Activated CD4-positive, alpha-beta T cell treated with anti-CD3 and anti-CD28 coated beads for 36 hours (primary cell): ENCODE results near the gene FHIT. TPM values are rescaled to one million over a fixed set of nuclear protein-coding genes. Genes with fewer than 3 reads are reported as not detected.
A peak's percentile ranks its signal among the peaks of the same experiment; 100 is the strongest.

Source experiments
- ATAC-seq: fragments of 200-7000 bp; cut with Tn5 transposase; one replicate; pipeline ENCODE4 v1.10.0; 2021; ENCODE audit warnings: mild to moderate bottlenecking, moderate library complexity
- CTCF ChIA-PET: fragments of 350-600 bp; sonication (Branson Sonifier 250); formaldehyde crosslinking; loops from one replicate; lab custom pipeline; 2021; ENCODE audit warnings: antibody characterized with exemption; lab: Charles Lee
- POLR2A ChIA-PET: fragments of 350-600 bp; sonication (Branson Sonifier 250); formaldehyde crosslinking; loops from one replicate; lab custom pipeline; 2021; ENCODE audit warnings: antibody characterized with exemption, inconsistent platforms; lab: Charles Lee
- DNase-seq: peaks from one replicate; pipeline ENCODE4 v3.0.0-alpha.2; 2020
- H3K27ac Mint-ChIP-seq: one replicate; pipeline ENCODE4 v1.8.0; 2021; ENCODE audit warnings: mixed read lengths
- H3K27me3 Mint-ChIP-seq: one replicate; pipeline ENCODE4 v1.8.0; 2021; ENCODE audit warnings: mixed read lengths
- H3K36me3 Mint-ChIP-seq: one replicate; pipeline ENCODE4 v1.8.0; 2021; ENCODE audit warnings: low read depth, mixed read lengths
- H3K4me1 Mint-ChIP-seq: one replicate; pipeline ENCODE4 v1.8.0; 2021; ENCODE audit warnings: mixed read lengths
- H3K4me3 Mint-ChIP-seq: one replicate; pipeline ENCODE4 v1.8.0; 2021; ENCODE audit warnings: mild to moderate bottlenecking, moderate library complexity, mixed read lengths
- H3K9me3 Mint-ChIP-seq: one replicate; pipeline ENCODE4 v1.8.0; 2021; ENCODE audit warnings: low read depth, mixed read lengths
- intact Hi-C, 2 experiments: fragments of 100-400 bp; cut with DNase I in 1 of 2; cut with micrococcal nuclease in 1 of 2; formaldehyde crosslinking; loops; one replicate each; pipeline versions ENCODE4 v1.14.2 to v1.15.1; 2022 to 2024; cut with DNase I, micrococcal nuclease
- total RNA-seq, 2 experiments: library from RNA; stranded (reverse); gene quantifications; one replicate each; pipeline ENCODE4 v1.2.3, GENCODE V29; 2021

The FHIT gene
- total RNA-seq, 2 experiments from 2014 or later: 10.2 to 13.1 TPM

GRCh38 chr3:60434950-60435349, 816.3 kb downstream of the FHIT start:
- no peak for DNase-seq
- intact Hi-C loops: no loop called here
- ATAC-seq: no peak
- Mint-ChIP-seq H3K36me3 (no peaks in the 10 kb centered on the region), H3K9me3 (peaks cover 2% of the 10 kb centered on the region), H3K4me1 (peaks cover 11% of the 10 kb centered on the region), H3K27me3 (no peaks in the 10 kb centered on the region), H3K4me3 (no peak overlapping the region), H3K27ac (no peak overlapping the region)
- CTCF ChIA-PET: no interaction called here
- POLR2A ChIA-PET: no interaction called here

GRCh38 chr3:60434323-60434722, 816.9 kb downstream of the FHIT start:
- H3K27ac Mint-ChIP-seq: no peak overlapping the region
- no peak for ATAC-seq
- H3K9me3 Mint-ChIP-seq: peaks cover 2% of the 10 kb centered on the region
- H3K27me3 Mint-ChIP-seq: no peaks in the 10 kb centered on the region
- DNase-seq: no peak
- H3K4me3 Mint-ChIP-seq: no peak overlapping the region
- intact Hi-C loops: no loop called here
- POLR2A ChIA-PET: no interaction called here
- CTCF ChIA-PET: no interaction called here
- H3K36me3 Mint-ChIP-seq: no peaks in the 10 kb centered on the region
- peaks cover 17% of the 10 kb centered on the region for H3K4me1 Mint-ChIP-seq

- no peaks in the 10 kb centered on the region for H3K36me3 Mint-ChIP-seq
- DNase-seq (no peak), ATAC-seq (no peak)
- no peaks in the 10 kb centered on the region for H3K9me3 Mint-ChIP-seq
- peaks cover 19% of the 10 kb centered on the region for H3K4me1 Mint-ChIP-seq
- intact Hi-C loops: no loop called here
- no peak overlapping the region for H3K4me3 Mint-ChIP-seq
- ChIA-PET POLR2A (no interaction called here), CTCF (interaction anchor here (0.9 kb wide), 1 partner anchor 413 kb away, joined by 3 read pairs; no protein-coding TSS in a partner anchor)
- no peak overlapping the region for H3K27ac Mint-ChIP-seq
- H3K27me3 Mint-ChIP-seq: no peaks in the 10 kb centered on the region
These were observed 819.7 kb downstream of the FHIT start for GRCh38 chr3:60431599-60431958.

GRCh38 chr3:60430205-60430604, 821.0 kb downstream of the FHIT start:
- no peaks in the 10 kb centered on the region for H3K27me3 Mint-ChIP-seq
- H3K4me1 Mint-ChIP-seq: peaks cover 19% of the 10 kb centered on the region
- no peak overlapping the region for H3K27ac Mint-ChIP-seq
- H3K4me3 Mint-ChIP-seq: no peak overlapping the region
- ChIA-PET CTCF (no interaction called here), POLR2A (interaction anchor here (0.7 kb wide), 1 partner anchor 121 kb away, joined by 3 read pairs; no protein-coding TSS in a partner anchor)
- peak; percentile 60 for ATAC-seq
- DNase-seq: no peak
- H3K9me3 Mint-ChIP-seq: no peaks in the 10 kb centered on the region
- intact Hi-C loops: no loop called here
- no peaks in the 10 kb centered on the region for H3K36me3 Mint-ChIP-seq

- no peak overlapping the region for H3K4me3 Mint-ChIP-seq
- no peak overlapping the region for H3K27ac Mint-ChIP-seq
- H3K4me1 Mint-ChIP-seq: peaks cover 19% of the 10 kb centered on the region
- DNase-seq (no peak), ATAC-seq (no peak)
- H3K9me3 Mint-ChIP-seq: no peaks in the 10 kb centered on the region
- H3K36me3 Mint-ChIP-seq: no peaks in the 10 kb centered on the region
- intact Hi-C loops: no loop called here
- no peaks in the 10 kb centered on the region for H3K27me3 Mint-ChIP-seq
- CTCF ChIA-PET: no interaction called here
- POLR2A ChIA-PET: no interaction called here
These were observed 824.1 kb downstream of the FHIT start for GRCh38 chr3:60427109-60427508.

GRCh38 chr3:60424942-60425341, 826.3 kb downstream of the FHIT start:
- no peak overlapping the region for H3K27ac Mint-ChIP-seq
- no peaks in the 10 kb centered on the region for H3K9me3 Mint-ChIP-seq
- H3K27me3 Mint-ChIP-seq: no peaks in the 10 kb centered on the region
- ATAC-seq (no peak), DNase-seq (no peak)
- intact Hi-C loops: no loop called here
- peaks cover 9% of the 10 kb centered on the region for H3K4me1 Mint-ChIP-seq
- H3K36me3 Mint-ChIP-seq: no peaks in the 10 kb centered on the region
- ChIA-PET POLR2A (no interaction called here), CTCF (interaction anchor here (0.7 kb wide), 1 partner anchor 957 kb away, joined by 3 read pairs; no protein-coding TSS in a partner anchor)
- no peak overlapping the region for H3K4me3 Mint-ChIP-seq

- ATAC-seq: no peak
- Mint-ChIP-seq H3K27ac (no peak overlapping the region), H3K4me3 (no peak overlapping the region), H3K4me1 (no peaks in the 10 kb centered on the region), H3K36me3 (no peaks in the 10 kb centered on the region), H3K27me3 (no peaks in the 10 kb centered on the region), H3K9me3 (no peaks in the 10 kb centered on the region)
- ChIA-PET POLR2A (no interaction called here), CTCF (no interaction called here)
- DNase-seq: no peak
- intact Hi-C loops: no loop called here
These were observed 827.2 kb downstream of the FHIT start for GRCh38 chr3:60424034-60424433.

GRCh38 chr3:60423556-60423955, 827.7 kb downstream of the FHIT start:
- Mint-ChIP-seq H3K9me3 (no peaks in the 10 kb centered on the region), H3K4me1 (no peaks in the 10 kb centered on the region), H3K27ac (no peak overlapping the region), H3K36me3 (no peaks in the 10 kb centered on the region), H3K4me3 (no peak overlapping the region), H3K27me3 (no peaks in the 10 kb centered on the region)
- ATAC-seq (no peak), DNase-seq (no peak)
- intact Hi-C loops: no loop called here
- POLR2A ChIA-PET: no interaction called here
- CTCF ChIA-PET: no interaction called here

- DNase-seq (no peak), ATAC-seq (no peak)
- H3K27me3 Mint-ChIP-seq: no peaks in the 10 kb centered on the region
- intact Hi-C loops: no loop called here
- no peak overlapping the region for H3K27ac Mint-ChIP-seq
- H3K36me3 Mint-ChIP-seq: no peaks in the 10 kb centered on the region
- ChIA-PET POLR2A (no interaction called here), CTCF (no interaction called here)
- no peaks in the 10 kb centered on the region for H3K4me1 Mint-ChIP-seq
- no peak overlapping the region for H3K4me3 Mint-ChIP-seq
- H3K9me3 Mint-ChIP-seq: no peaks in the 10 kb centered on the region
These were observed 829.4 kb downstream of the FHIT start for GRCh38 chr3:60421749-60422446.

- H3K4me1 Mint-ChIP-seq: no peaks in the 10 kb centered on the region
- ChIA-PET CTCF (no interaction called here), POLR2A (no interaction called here)
- H3K36me3 Mint-ChIP-seq: no peaks in the 10 kb centered on the region
- DNase-seq (no peak), ATAC-seq (no peak)
- no peak overlapping the region for H3K27ac Mint-ChIP-seq
- intact Hi-C loops: no loop called here
- H3K4me3 Mint-ChIP-seq: no peak overlapping the region
- no peaks in the 10 kb centered on the region for H3K27me3 Mint-ChIP-seq
- H3K9me3 Mint-ChIP-seq: no peaks in the 10 kb centered on the region
These were observed 833.7 kb downstream of the FHIT start for GRCh38 chr3:60417576-60417975.

GRCh38 chr3:60414011-60414410, 837.2 kb downstream of the FHIT start:
- Mint-ChIP-seq H3K9me3 (no peaks in the 10 kb centered on the region), H3K4me3 (no peak overlapping the region), H3K36me3 (no peaks in the 10 kb centered on the region), H3K27me3 (no peaks in the 10 kb centered on the region), H3K27ac (no peak overlapping the region), H3K4me1 (no peaks in the 10 kb centered on the region)
- DNase-seq (no peak), ATAC-seq (no peak)
- POLR2A ChIA-PET: no interaction called here
- intact Hi-C loops: no loop called here
- CTCF ChIA-PET: no interaction called here

- ATAC-seq (no peak), DNase-seq (no peak)
- Mint-ChIP-seq H3K27ac (no peak overlapping the region), H3K4me3 (no peak overlapping the region), H3K4me1 (no peaks in the 10 kb centered on the region), H3K27me3 (no peaks in the 10 kb centered on the region), H3K9me3 (no peaks in the 10 kb centered on the region), H3K36me3 (no peaks in the 10 kb centered on the region)
- ChIA-PET CTCF (no interaction called here), POLR2A (no interaction called here)
- intact Hi-C loops: no loop called here
These were observed 837.7 kb downstream of the FHIT start for GRCh38 chr3:60413551-60413950.
